ENCODE data around the gene VEGFA.

- TF ChIP-seq, protein P1, sequence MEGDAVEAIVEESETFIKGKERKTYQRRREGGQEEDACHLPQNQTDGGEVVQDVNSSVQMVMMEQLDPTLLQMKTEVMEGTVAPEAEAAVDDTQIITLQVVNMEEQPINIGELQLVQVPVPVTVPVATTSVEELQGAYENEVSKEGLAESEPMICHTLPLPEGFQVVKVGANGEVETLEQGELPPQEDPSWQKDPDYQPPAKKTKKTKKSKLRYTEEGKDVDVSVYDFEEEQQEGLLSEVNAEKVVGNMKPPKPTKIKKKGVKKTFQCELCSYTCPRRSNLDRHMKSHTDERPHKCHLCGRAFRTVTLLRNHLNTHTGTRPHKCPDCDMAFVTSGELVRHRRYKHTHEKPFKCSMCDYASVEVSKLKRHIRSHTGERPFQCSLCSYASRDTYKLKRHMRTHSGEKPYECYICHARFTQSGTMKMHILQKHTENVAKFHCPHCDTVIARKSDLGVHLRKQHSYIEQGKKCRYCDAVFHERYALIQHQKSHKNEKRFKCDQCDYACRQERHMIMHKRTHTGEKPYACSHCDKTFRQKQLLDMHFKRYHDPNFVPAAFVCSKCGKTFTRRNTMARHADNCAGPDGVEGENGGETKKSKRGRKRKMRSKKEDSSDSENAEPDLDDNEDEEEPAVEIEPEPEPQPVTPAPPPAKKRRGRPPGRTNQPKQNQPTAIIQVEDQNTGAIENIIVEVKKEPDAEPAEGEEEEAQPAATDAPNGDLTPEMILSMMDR (IDR thresholded peaks at IDR 0.05) = no peak
- TF ChIP-seq POLR2AphosphoS5 (IDR thresholded peaks at IDR 0.05) = no peak
- TF ChIP-seq POLR2A (IDR thresholded peaks at IDR 0.05) = no peak
These were observed 11.9 kb upstream of the VEGFA start for GRCh38 chr6:43757966-43758616.
